Activated gamma-delta T cell treated with anti-CD3 and anti-CD28 coated beads, Interleukin-2, amount 50 U/mL, for 16 hours (primary cell): ENCODE data around the gene RNASE11.
"Not testable (repeated sequence)": the region's sequence is repeated elsewhere in the genome, so short reads cannot be mapped to it uniquely, and the experiment has no call there.

Experiments used
- DNase-seq: peaks from one replicate; pipeline ENCODE4 v3.0.0-alpha.2; 2020; ENCODE audit warnings: low read depth

RNASE11 gene

DNA sequence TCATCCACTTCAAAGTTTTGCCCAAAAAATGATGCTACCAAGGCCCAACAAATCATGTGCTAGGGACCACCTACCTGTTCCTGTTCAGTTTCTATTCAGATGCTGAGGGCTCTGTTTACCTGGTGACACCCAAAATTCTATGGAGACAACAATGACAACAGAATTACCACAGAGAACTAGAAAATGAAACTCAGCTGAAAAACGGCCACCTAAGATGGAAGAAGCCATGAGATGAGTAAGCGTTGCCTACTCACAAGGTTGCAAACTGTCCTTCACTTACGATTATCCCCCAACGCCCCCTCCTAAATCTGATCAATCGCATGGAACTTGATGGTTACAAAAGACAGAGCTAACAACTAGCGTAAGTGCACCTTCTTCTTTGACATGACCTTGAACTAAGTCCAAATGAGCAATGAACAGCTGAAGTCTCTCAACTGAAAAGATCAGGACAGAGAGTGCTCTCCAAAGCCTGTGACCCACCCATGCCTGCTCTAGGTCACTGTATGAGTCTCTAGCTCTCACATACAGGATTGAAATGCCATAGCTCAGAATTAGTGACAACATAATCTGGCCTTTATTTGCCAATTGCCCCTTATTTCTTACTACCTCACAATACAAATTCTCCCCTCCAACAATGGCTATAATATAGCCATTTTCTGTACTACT lies at the start of gene RNASE11:
Gene RNASE11 (minus strand): TSS at position 513 of the 666 bp plus-strand sequence.
- no peak for DNase-seq

DNA sequence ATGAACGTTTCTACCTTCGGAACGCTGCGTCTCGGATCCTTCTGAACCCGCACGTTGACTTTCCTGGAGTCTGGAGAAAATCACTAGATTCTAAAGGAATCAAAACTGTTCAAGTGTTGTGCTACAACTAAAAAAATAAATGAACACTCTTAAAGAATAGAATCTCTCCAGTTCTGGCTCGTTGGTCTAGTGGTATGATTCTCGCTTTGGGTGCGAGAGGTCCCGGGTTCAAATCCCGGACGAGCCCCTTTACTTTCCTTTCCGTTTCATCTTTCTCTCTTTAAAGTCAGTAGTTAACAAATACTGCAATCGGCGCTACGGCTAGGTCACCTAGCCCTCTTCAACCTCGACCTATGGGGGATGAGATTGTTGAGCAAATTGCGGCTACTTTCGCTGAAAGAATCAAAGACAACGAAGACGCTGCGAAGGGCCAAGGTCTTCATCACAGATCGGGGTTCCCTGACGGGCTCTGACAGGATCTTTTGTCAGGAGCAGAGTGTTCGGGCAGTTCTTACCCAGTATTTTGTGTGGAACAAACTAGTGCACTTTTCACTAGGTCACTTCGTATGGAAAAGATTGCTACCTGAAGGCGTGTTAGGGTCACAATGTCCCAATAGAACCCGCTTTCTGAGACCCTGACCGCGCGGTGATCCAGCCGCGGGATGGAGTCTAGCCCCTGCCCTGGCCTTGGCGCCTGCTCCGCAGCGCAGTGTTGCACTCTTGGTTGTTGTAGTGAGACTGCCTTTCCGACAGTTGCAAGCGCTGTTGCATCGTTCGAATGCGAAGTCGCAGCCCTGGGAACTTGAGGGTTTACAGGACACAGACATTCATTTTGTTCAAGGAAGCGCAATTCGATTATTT lies 45.3 kb upstream of the RNASE11 start:
- peak; percentile 41 for DNase-seq

GRCh38 chr14:20632448-20632830 lies 44.6 kb upstream of the RNASE11 start:
- DNase-seq = no peak

- DNase-seq = no peak
Observed at GRCh38 chr14:20631880-20632389, 44.1 kb upstream of the RNASE11 start.

DNA sequence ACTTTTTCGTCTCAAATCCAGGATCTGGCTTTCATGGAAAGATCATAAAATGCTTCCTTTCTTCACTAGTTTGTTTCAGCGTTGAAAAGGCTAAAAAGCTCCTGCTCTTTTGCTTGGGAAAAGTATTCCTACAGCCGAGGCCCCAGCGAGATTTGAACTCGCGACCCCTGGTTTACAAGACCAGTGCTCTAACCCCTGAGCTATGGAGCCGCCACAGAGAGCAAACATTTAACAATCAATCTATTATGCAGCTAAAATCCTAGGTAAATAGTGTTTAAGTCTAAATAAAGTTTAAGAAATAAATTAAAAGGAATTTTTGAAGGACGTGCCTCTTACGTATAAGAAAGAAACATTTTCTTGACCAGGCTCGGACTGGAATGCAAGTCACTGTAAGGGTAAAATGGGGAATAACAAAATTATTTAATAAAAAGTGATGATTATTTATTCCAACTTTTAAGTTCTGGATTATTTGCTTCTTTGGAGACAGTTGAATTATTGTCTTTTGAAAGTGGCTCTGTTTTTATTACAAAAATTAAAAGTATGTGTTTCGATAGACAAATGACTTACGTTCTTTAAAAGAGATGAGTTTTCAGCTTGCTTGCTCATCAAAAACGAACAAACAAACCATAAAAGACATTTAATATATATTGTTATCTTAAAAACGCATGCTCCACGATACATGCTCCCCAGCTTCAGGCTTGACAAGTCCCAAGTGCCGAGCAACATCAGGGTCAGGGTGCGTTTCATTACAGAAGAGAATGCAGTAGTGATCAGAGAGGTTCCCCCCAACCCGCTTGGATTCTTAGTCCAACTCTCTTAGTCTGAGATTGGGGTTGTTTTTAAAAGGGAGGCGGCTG lies 43.5 kb upstream of the RNASE11 start:
- no peak for DNase-seq

DNA sequence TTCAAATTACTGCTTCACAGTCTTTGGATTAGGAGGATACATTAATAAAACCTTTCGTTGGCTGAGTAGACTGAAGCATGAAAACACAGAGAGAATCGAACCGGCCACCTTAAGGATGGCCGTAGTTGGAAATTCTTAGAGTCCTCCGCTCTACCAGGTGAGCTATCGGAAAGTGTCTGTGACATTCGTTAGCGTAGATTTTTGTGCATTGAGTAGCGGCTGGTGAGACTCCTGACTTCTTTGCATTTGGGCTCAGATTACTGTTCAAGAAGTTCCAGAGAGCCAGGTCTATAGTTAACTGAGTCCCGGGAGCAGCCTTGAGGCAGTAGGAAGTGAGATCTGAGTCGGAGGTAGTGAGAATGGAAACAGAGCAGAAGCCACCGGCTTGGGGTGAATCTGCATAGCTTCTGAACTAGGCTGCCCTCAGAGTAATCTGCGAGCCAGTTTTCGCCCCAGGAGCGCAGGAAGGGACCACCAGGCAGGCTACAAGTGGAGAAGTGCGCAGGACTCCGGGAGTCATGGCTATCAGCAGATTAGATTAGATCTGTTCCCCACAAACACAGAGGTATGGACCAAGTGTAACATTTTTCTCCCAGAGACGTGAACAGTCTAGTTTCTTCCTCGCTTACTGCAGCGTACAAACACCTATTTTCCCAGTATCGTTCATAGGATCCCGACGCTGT lies 42.7 kb upstream of the RNASE11 start:
- DNase-seq = no peak

GRCh38 chr14:20628063-20628854 lies 40.5 kb upstream of the RNASE11 start:
- DNase-seq = no peak

DNA sequence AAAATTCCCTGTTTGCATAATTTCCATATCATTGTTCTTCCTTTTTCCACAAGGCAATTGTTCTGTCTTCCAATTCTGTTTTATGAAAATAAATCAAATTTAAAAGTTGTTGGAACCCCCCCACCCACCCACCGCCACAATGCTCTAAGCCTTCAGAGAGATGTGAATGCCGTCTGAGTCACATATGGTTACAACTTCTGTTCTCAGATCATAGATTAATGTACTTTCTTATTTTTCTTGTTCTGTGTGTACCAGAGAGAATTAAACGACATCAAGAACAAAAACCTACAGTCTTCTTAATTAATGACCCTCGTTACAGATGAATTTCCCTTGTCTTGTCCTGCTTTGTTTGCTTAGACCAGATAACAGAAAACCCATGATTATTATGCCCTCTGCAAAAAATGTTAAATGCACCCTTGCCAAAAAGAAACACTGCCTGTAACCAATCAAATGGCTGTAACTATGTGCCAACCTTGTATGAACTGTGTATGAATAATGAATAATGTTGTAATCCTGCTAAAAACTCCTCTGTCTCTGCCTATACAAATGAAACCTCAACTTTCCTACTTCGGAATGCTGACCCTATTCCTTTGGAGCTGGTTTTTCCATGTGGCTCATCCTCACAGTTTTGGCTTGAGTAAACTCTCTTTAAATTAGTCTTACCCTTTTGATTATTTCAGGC lies 39.7 kb upstream of the RNASE11 start:
- no peak for DNase-seq

DNA sequence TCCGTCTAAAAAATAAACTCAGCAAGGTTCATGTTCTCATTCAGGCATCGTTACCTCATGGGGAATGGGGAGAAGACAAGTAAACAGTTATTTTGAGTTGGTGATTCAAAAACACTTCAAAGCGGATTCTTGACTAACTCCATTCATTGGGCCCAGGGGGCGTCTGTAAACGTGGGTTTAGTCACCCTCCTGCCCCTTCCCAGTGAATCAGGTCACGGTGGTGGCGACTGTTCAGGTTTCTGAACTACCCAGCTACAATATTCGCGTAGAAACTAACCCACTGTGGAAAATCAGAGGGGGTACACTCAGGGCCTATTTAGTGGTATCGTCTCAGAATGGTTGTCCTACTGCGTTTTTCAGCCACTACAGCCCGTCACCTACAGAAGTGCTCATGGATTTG lies 38.5 kb upstream of the RNASE11 start:
- DNase-seq = no peak

DNA sequence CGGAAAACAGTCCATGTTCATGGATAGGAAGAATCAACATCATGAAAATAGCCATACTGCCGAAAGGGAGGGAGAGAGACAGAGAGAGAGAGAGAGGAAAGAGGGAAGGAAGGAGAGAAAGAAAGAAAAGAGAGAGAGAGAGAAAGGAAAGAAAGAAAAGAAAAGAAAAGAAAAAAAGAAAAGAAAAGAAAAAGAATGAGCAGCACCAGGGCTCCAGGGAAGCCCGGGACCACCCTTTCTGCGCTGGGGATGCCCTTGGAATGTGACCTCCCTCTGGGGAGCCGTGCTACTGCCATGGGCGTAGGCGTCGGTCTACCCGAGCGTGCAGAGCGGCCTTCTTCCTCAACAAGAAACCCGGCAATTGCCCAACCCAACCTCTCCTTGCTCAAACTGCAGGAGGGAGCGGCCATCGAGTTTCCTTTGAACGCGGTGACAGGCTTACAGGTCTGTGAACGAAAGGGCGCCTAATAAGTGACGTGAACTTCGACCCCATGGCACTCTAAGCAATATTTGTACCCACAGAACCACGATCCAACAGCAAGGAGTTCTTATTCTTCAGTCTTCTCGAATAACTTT lies 36.8 kb upstream of the RNASE11 start:
- no peak for DNase-seq

- no peak for DNase-seq
Observed at GRCh38 chr14:20623798-20624197, 36.0 kb upstream of the RNASE11 start.

DNA sequence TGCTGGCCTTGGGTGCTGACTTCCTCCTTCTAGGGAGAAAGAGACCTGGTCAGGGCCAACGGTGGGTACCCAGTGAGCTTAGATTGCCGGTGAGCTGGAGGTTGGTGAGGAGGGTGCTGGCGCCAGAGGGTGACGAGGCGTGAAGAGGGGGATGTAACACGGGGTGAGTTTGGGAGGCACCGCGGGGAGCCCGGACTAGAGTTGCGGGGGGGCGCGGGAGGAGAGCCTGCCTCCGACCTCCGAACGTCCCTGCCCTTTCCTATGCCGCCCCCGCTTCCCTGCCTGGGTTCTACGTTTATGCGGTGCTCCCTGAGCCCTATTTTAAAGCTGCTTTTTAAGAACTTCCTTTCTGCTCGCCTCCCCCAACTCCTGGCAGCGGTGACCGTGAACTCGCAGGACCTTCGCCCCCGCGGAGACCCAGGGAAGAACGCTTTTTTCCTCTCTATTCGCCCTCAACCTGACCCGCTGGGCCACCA lies 35.1 kb upstream of the RNASE11 start:
- DNase-seq = no peak

- no peak for DNase-seq
Observed at GRCh38 chr14:20620798-20621478, 33.1 kb upstream of the RNASE11 start.

DNA sequence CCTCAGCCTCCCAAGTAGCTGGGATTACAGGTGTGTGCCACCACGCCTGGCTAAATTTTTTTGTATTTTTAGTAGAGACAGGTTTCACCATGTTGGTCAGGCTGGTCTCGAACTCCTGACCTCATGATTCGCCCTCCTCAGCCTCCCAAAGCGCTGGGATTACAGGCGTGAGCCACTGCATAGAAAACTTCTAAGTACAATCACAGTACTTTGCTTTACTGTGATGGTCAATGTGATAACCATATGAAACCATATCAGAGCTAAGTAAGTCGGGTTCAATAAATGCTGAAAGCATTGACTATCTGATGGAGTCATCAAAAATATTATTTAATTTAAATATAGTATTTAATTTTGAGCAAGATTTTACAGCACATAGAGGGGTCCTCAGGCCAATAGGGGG lies 31.9 kb upstream of the RNASE11 start:
- not testable (repeated sequence) for DNase-seq

GRCh38 chr14:20618271-20618749 lies 30.5 kb upstream of the RNASE11 start:
- DNase-seq = no peak

DNA sequence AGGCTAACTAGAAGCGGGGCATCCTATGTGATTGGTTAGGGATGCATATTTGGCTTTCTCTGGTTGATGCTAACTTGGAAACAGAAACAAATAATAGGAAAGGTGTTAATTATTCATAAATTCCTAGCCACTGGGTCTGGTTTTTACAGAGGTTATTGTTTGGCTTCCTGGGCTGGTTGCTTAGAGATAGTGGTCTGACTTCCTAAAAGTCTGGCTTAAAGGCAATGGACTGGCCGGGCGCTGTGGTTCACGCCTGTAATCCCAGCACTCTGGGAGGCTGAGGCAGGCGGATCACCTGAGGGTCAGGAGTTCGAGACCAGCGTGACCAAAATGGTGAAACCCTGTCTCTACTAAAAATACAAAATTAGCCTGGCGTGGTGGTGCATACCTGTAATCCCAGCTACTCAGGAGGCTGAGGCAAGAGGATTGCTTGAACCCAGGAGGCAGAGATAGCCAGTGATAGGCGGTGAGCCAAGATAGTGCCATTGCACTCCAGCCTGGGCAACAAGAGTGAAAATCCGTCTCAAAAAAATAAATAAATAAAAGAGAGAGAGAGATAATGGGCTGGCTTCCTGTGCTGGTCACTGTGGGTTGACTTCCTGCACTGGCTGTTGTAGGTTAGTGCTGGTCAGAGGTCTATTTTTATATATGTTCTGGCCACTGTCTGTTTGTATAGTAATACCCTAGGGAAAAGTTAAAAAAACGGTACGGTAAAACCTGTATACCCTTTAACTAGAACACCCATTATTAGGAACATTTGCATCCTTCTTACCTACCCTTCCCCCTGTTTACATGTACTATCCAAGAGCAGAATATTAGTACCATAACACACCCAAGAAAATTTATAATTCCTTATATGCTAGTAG lies 29.6 kb upstream of the RNASE11 start:
- no peak for DNase-seq

GRCh38 chr14:20615996-20616395 lies 28.2 kb upstream of the RNASE11 start:
- no peak for DNase-seq
